Kidney tubule cell (primary cell): ENCODE results near the gene OPALIN.
"Not testable (repeated sequence)": the region's sequence is repeated elsewhere in the genome, so short reads cannot be mapped to it uniquely, and the experiment has no call there.

Experiments
- DNase-seq: peaks from one replicate; pipeline ENCODE4 v3.0.0-alpha.2; 2018; ENCODE audit warnings: low spot score

OPALIN gene

GRCh38 chr10:96338279-96338925 lies 20.4 kb downstream of the OPALIN start:
- no peak for DNase-seq

GRCh38 chr10:96337106-96337505 lies 21.7 kb downstream of the OPALIN start:
- no peak for DNase-seq

- peak; percentile 49 for DNase-seq
Measured at GRCh38 chr10:96334616-96335526, 23.9 kb downstream of the OPALIN start.

GRCh38 chr10:96333101-96333500 lies 25.7 kb downstream of the OPALIN start:
- DNase-seq: no peak

GRCh38 chr10:96327462-96327861 lies 31.3 kb downstream of the OPALIN start:
- no peak for DNase-seq

DNA sequence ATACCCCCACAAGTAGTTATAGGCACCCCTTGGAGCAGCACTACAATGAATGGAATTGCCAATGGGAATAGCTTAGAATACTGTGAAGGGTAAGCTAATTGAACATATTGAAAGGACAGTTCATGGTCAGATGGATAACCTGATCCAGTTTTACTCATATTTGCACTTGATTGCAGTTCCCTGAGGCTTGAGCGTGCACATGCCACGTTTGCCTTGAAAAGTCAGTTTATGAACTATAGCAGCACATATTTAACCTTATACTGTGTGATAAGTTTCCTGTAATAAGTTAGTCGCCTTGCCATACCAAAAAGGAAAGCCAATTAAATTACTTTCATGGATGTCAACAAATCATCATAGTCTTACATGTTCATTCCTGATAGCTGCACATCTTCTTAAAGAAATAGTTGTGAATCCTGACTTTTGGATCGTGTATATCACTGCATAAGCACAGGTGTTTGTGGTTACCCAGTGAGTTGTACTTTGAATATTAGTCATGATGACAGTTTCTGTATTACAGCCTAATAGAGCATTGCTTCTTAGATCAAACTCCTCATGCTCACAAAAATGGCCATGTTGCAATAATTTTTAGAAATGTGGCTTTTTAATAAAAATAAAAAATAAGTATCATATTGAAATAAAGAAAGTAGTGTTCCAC lies 33.0 kb downstream of the OPALIN start:
- DNase-seq: no peak

DNA sequence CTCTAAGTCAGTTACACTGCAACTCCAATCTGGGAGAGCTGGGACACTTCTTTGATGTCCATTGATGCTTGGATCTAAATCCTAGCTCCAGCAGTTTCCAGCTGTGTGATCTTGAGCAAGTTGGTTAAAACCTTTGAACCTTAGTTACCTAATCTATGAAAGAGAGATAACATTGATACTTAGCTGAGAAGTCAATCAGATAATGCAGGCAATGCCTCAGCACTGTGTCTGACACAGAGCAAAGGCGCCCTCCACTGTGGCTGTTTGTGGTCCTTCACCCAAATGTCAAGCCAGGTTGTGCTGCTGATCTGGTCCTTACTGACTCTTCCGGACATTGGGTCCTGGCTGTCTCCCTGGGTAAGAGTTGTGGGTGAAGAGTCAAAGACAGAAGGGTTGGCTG lies 34.4 kb downstream of the OPALIN start:
- DNase-seq: no peak

DNA sequence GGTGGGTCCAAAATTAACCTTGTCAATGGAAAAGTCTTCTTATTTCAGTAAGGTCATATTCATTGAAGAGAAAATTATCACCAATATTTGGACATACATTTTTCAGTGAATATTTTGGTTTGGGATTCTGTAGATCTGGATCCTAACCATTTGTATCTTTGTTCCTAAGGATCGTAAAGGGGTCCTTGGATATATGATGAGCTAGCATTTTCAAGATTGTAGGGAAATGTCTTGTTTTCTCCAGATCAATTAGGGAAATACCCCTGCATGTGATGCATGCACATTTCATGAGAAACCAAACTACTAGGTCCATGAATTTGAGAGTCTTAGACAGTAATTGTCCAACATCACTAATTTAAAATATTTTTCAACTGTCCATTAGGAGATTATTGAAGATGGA lies 36.5 kb downstream of the OPALIN start:
- DNase-seq: no peak

- no peak for DNase-seq
Measured at GRCh38 chr10:96321822-96322221, 37.0 kb downstream of the OPALIN start.

DNA sequence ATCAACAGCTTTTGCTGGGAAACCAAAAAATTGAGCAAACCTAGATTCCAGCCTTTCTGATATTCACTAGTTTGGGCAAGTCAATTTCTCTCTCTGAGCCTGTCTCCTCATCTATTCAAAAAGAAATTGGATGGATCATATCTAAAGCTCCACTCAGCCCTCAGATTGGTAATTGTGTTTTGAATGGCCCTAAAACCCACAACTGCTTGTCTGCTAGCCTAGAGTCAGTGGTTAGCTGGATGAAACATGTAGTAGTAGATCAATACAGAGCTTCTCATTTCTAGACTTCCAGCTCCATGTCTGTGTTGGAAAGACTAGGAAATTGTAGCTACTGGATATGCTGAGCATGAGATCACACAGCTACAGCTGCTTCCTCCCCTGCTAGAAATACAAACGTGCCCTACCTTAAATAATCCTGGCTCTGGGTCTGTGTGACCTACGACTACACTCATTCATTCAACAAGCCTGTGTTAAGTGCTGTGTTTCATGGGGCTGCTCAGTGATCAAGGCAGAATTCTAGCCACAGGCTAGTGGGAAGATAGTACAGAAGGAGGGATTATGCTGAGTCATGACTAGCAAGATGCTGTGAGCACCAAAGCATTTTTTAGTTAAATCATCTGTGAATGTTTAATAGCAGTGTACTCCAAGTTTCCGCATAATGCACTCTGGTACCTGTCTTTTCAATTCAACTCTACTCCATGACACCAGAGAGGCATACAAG lies 38.9 kb downstream of the OPALIN start:
- DNase-seq: peak; percentile 67

DNA sequence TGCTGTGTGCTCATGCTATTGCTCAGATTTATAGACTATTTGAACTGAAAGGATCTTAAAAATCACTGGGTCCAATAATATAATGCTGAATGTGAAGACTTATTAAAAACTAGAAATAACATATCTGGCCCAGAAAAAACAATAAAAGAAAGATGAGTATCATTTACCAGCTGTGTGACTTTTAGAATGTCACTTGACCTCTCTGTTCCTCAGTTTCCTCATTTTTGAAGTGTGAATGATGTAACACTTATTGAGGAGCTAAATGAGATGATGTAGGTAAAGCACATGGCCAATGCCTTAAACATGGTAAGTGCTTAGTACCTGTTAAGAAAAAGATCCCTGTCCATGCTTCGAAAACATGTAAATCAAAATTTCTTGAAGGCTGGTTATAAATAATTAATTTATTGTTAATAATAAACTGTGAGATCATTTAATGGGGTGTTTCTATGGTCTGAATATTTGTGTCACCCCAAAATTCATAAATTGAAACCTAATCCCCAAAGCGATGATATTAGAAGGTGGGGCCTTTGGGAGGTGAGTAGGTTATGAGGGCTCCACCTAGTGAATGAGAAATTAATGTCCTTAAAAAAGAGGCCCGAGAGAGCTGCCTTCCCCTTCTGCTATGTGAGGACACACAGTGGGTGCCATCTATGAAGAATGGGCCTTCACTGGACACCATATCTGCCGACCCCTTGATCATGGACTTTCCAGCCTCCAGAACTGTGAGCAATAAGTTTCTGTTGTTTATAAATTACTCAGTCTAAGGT lies 41.6 kb downstream of the OPALIN start:
- DNase-seq: no peak

- no peak for DNase-seq
Measured at GRCh38 chr10:96313344-96313743, 45.5 kb downstream of the OPALIN start.

- DNase-seq: no peak
Measured at GRCh38 chr10:96311180-96311715, 47.6 kb downstream of the OPALIN start.

DNA sequence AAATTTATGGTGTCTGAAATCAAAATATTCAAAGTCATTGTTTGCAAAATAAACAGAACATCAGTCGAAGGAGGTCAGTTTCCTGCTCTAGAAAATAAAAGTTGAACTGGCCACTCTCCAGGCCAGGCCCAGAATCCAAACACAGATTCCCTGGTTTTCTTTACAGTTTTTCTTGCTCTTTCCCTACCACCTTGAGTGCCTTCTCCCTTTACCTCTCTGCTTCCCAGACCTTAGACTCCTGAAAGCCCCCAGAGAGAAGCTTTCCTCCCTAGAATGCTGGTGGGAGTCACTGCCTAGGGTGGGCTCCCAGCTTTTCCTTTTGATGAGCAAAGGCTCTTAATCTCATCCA lies 48.5 kb downstream of the OPALIN start:
- DNase-seq: no peak

DNA sequence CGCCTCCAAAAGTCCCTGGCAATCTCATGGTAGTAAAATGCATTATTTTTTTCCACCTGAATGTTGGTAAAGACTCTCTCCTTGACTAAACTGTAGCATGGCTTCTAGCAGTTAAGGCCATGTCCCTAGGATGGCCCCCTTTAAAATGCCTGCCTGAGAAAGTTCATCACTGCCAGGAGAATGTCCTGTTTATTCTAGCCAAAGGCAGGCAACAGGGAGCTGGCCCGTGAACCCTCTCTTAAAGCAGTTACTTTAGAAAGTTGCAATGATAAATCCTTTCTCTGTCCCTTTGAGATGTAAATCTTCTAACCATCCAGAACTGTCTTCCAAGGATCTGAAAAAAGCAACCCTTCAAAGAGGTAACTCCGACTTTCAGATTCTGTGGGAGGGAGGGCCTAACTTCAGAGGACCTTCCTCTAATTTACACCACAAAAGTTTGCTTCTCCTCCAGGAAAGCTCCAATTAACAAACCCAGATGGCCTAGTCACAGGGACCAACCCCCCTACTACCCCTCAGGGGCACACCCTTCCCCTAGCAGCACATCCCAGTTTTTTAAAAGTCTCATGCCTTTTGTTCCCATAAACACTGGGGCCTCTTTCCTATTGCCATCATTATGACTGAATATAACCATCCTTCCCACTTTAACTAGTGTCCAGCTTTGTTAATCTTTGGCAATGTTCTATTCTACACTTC lies 49.0 kb downstream of the OPALIN start:
- no peak for DNase-seq

GRCh38 chr10:96308854-96309253 lies 49.9 kb downstream of the OPALIN start:
- not testable (repeated sequence) for DNase-seq

- peak; percentile 69 for DNase-seq
Measured at GRCh38 chr10:96306516-96306915, 52.3 kb downstream of the OPALIN start.

DNA sequence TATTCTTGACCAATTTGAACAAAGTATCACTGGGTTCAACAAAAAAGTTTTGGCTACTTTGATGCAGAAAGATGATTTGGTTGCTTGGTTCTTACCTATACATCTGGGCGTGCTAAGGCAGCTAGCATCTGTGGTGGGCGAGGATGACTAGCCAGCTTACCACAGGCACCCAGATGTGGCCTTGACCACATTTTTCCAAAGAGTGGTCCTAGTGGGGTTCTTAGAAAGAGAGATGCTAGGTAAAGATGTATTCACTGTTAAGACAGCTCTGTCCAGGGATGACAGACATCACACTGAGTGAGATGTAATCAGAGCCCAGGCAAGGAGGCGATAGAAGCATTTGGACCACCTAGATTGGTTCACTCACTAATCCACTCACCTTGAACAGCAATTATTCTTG lies 53.8 kb downstream of the OPALIN start:
- no peak for DNase-seq

GRCh38 chr10:96304230-96304629 lies 54.6 kb downstream of the OPALIN start, which contains the start of gene DNTT:
Gene DNTT, plus strand, starts transcription at chr10:96304434. Its CDS starts 64 bp downstream, at chr10:96304498.
- DNase-seq: no peak

GRCh38 chr10:96301616-96302015 lies 57.2 kb downstream of the OPALIN start:
- no peak for DNase-seq

DNA sequence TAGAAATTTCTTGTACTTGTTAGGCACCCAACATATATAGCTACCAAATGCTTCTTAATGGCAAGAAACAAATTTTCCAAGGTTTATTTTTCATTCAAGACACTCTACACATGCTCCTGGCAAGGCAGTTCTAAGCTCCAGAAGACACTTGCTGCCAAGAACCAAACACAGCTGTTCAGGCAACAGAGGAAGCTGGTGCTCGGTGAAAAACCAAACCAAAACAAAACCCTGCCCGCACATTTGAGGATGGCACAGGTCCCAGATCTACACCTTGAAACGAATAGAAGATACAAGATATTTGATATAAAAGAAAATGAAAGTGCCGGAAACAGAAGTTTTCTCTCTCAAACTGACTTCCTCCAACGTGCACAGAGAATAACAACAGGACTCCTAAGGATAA lies 59.4 kb downstream of the OPALIN start:
- DNase-seq: no peak
